ENCODE results near the gene MEIS1. TPM values are rescaled to one million over a fixed set of nuclear protein-coding genes. Genes with fewer than 3 reads are reported as not detected.

The MEIS1 gene
- total RNA-seq, 1 donor from 2014 or later, result not detected

- H3K36me3 Mint-ChIP-seq (ENCODE audit: low read depth), result no peaks in the 10 kb centered on the region
- ATAC-seq (ENCODE audit: low read depth) (no peak), DNase-seq (no peak)
- no peaks in the 10 kb centered on the region for H3K9me3 Mint-ChIP-seq
- POLR2A ChIA-PET, result no interaction called here
- H3K4me3 Mint-ChIP-seq, result no peak overlapping the region
- no peaks in the 10 kb centered on the region for H3K4me1 Mint-ChIP-seq
- H3K27me3 Mint-ChIP-seq, result peaks cover 42% of the 10 kb centered on the region
- H3K27ac Mint-ChIP-seq, result no peak overlapping the region
- no peak for TF ChIP-seq CTCF (IDR thresholded peaks at IDR 0.05)
- intact Hi-C loops (cut with micrococcal nuclease), result no loop called here
- CTCF ChIA-PET, result no interaction called here
Observed at GRCh38 chr2:66445925-66446871, 11.3 kb downstream of the MEIS1 start.

GRCh38 chr2:66446941-66447340, 12.0 kb downstream of the MEIS1 start:
- no peak overlapping the region for H3K4me3 Mint-ChIP-seq
- intact Hi-C loops (cut with micrococcal nuclease), result no loop called here
- ATAC-seq (ENCODE audit: low read depth) (no peak), DNase-seq (no peak)
- no peaks in the 10 kb centered on the region for H3K4me1 Mint-ChIP-seq
- H3K36me3 Mint-ChIP-seq (ENCODE audit: low read depth), result no peaks in the 10 kb centered on the region
- TF ChIP-seq CTCF (IDR thresholded peaks at IDR 0.05), result no peak
- peaks cover 35% of the 10 kb centered on the region for H3K27me3 Mint-ChIP-seq
- POLR2A ChIA-PET, result no interaction called here
- no peak overlapping the region for H3K27ac Mint-ChIP-seq
- no peaks in the 10 kb centered on the region for H3K9me3 Mint-ChIP-seq
- CTCF ChIA-PET, result no interaction called here

- no peak for TF ChIP-seq CTCF (IDR thresholded peaks at IDR 0.05)
- ATAC-seq (ENCODE audit: low read depth) (no peak), DNase-seq (no peak)
- intact Hi-C loops (cut with micrococcal nuclease), result no loop called here
- H3K9me3 Mint-ChIP-seq, result no peaks in the 10 kb centered on the region
- no peaks in the 10 kb centered on the region for H3K36me3 Mint-ChIP-seq (ENCODE audit: low read depth)
- ChIA-PET CTCF (no interaction called here), POLR2A (no interaction called here)
- no peak overlapping the region for H3K4me3 Mint-ChIP-seq
- H3K4me1 Mint-ChIP-seq, result no peaks in the 10 kb centered on the region
- no peak overlapping the region for H3K27ac Mint-ChIP-seq
- peaks cover 31% of the 10 kb centered on the region for H3K27me3 Mint-ChIP-seq
Observed at GRCh38 chr2:66447677-66448076, 12.8 kb downstream of the MEIS1 start.

GRCh38 chr2:66448136-66448991, 13.4 kb downstream of the MEIS1 start:
- H3K9me3 Mint-ChIP-seq, result no peaks in the 10 kb centered on the region
- H3K4me1 Mint-ChIP-seq, result no peaks in the 10 kb centered on the region
- ChIA-PET CTCF (no interaction called here), POLR2A (no interaction called here)
- H3K27me3 Mint-ChIP-seq, result peaks cover 32% of the 10 kb centered on the region
- no peak for ATAC-seq (ENCODE audit: low read depth)
- H3K27ac Mint-ChIP-seq, result no peak overlapping the region
- no peak for DNase-seq
- no peak for TF ChIP-seq CTCF (IDR thresholded peaks at IDR 0.05)
- no peak overlapping the region for H3K4me3 Mint-ChIP-seq
- no peaks in the 10 kb centered on the region for H3K36me3 Mint-ChIP-seq (ENCODE audit: low read depth)
- intact Hi-C loops (cut with micrococcal nuclease), result no loop called here

- no peak overlapping the region for H3K27ac Mint-ChIP-seq
- ChIA-PET CTCF (no interaction called here), POLR2A (no interaction called here)
- no peaks in the 10 kb centered on the region for H3K36me3 Mint-ChIP-seq (ENCODE audit: low read depth)
- H3K4me3 Mint-ChIP-seq, result no peak overlapping the region
- ATAC-seq (ENCODE audit: low read depth) (no peak), DNase-seq (no peak)
- no peaks in the 10 kb centered on the region for H3K4me1 Mint-ChIP-seq
- no peak for TF ChIP-seq CTCF (IDR thresholded peaks at IDR 0.05)
- intact Hi-C loops (cut with micrococcal nuclease), result no loop called here
- H3K27me3 Mint-ChIP-seq, result peaks cover 16% of the 10 kb centered on the region
- no peaks in the 10 kb centered on the region for H3K9me3 Mint-ChIP-seq
Observed at GRCh38 chr2:66452214-66452613, 17.3 kb downstream of the MEIS1 start.
